Activated CD4-positive, alpha-beta T cell treated with anti-CD3 and anti-CD28 coated beads for 24 hours (primary cell): Measurements from ENCODE around the gene HSD11B1L.
"Not testable (repeated sequence)": the region's sequence is repeated elsewhere in the genome, so short reads cannot be mapped to it uniquely, and the experiment has no call there.

Source experiments
- DNase-seq, 2 donors: peaks; one replicate each; pipeline ENCODE4 v3.0.0-alpha.2; 2020; ENCODE audit warnings: low read depth in 2 of 2

The HSD11B1L gene

GRCh38 chr19:5727453-5728050 is 46.7 kb downstream of the HSD11B1L start:
- DNase-seq = no peak

GRCh38 chr19:5733172-5733571 is 52.3 kb downstream of the HSD11B1L start:
- not testable (repeated sequence) for DNase-seq
